ELR (cell line): ENCODE data around the gene MAB21L4.
"Not testable (repeated sequence)": the region's sequence is repeated elsewhere in the genome, so short reads cannot be mapped to it uniquely, and the experiment has no call there.

ENCODE experiments used
- DNase-seq: peaks from one replicate; pipeline ENCODE4 v3.0.0-alpha.2; 2015; ENCODE audit warnings: low read depth

Gene MAB21L4

GRCh38 chr2:240858871-240859270 lies 37.1 kb downstream of the MAB21L4 start:
- no peak for DNase-seq

DNA sequence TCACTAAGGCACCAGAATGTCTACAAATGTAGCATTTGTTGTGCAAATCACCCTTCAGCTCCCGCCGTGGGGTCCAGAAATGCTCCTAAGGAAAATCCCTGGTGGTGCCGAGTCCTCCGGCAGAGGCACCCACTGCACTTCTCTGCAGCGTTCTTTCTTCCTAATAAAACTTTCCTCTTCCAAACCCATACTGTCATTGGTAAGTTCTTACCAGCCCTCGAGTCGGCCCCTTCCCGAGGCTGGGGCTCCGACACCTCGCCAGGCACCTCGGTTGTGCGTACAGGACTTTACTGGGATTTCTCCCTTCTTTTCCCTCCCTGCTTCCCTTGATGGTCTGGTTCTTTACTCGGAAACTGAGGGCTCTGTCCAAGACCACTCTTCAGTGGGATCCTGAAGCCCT lies 37.6 kb downstream of the MAB21L4 start:
- DNase-seq, result no peak

DNA sequence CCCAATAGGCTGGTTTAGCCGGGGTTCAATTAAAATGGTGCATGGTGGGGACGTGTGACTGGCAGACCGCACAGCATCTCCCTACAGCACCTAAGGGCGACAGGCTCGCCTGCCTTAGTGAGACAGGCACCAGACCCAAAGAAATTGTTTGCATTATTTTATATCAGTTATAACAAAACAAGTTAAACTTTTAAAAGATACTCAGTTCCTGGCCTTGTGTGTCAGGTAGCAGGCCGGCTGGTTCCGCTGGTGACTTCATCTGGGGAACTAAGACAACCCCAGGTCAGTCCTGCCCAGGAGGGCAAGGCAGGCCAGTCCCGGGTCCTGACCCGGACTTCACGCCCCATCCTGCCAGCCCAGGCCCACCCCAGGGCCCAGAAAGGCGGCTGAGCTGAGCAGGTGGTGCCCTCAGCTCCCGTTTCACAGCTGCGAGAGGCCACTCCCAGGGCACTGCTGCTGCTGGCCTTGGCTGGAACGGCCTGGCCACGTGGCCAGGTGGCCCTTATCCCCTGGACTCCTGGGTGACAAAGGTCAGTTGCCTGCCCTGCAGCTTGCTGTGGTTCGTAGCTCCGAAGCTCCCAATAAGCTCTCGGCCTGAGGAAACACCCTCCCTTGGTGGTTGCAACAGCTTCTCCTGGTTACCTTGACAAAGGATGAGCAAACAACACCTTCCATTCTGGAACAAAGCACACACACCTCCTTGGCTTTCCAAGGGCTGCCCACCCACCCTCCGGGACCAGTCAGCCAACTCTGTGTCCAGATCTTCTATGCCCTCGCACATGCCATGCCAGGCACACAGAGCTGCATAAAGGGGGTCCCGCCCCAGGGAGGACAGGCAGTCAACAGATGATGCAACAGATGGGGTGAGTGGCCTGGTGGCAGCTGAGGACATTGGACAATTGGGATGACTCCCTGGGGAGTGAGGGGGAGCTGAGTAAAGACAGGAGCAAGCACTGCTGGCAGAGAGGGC lies 38.6 kb downstream of the MAB21L4 start:
- DNase-seq, result no peak

- peak; percentile 30 for DNase-seq
Measured at GRCh38 chr2:240856151-240856980, 39.6 kb downstream of the MAB21L4 start.

DNA sequence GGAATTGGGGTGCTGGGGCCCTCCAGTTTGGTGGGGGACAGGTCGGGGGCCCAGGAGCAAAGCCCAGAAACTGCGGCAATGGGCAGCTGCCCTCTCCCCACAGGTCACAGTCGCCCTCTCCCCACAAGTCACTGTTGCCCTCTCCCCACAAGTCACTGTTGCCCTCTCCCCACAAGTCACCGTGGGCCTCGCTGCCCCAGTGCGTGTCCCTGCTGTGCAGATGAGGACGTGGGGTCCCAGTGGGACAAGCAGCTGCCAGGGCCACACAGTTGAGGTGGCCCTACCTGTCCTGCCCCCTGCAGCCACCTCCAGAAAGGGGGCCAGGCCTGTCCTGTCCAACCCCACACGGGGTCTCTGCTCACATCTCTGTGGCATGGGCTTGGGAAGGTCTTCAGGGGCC lies 40.3 kb downstream of the MAB21L4 start:
- DNase-seq, result no peak

- no peak for DNase-seq
Measured at GRCh38 chr2:240852671-240853314, 43.2 kb downstream of the MAB21L4 start.

GRCh38 chr2:240851078-240851991 lies 44.6 kb downstream of the MAB21L4 start:
- peak; percentile 74 for DNase-seq

DNA sequence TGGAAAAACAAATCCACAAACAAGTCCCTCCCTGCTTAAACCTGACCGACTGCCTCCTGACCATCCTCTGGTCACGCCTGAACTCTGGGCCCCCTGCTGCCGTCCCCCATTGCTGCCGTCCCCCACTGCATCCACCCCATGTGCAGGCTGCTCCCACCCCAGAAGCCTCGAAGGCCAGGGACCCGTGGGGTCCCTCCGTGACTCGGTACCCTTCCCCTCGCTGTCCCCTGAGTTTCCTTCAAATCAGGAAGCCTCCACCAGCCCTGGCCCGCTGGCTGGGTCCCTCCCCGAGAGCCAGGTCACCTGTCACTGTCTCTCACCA lies 45.2 kb downstream of the MAB21L4 start:
- DNase-seq, result no peak

DNA sequence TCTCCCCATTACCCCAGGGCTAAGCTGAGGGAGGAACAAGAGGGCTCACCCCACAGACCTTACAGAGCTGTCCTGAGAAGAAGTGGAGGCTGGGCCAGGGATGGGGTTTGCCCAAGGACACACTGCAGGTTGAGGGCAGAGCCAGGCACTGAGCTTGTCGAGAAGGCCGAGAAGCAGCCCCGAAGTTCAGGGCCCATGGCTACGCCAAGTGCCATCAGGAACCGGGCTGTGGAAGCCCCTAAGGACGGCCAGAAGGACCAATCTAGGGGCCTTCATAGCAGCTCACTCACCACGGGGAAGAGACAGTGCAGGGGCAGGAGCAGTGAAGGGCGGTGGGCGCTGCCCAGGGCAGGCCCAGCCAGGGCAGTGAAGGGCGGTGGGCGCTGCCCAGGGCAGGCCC lies 45.9 kb downstream of the MAB21L4 start:
- no peak for DNase-seq

GRCh38 chr2:240848900-240849680 lies 46.9 kb downstream of the MAB21L4 start:
- DNase-seq, result no peak

DNA sequence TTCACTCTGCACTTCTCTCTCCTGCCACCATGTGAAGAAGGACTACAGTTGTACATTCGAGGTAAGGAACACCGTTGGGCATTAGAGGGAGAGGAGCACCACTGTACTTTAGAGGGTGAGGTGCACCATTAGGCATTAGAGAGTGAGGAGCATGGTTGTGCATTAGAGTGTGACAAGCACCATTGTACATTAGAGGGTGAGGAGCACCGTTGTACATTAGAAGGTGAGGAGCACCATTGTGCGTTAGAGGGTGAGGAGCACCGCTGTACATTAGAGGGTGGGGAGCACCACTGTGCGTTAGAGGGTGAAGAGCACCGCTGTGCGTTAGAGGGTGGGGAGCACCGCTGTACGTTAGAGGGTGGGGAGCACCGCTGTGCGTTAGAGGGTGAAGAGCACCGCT lies 48.1 kb downstream of the MAB21L4 start:
- no peak for DNase-seq

DNA sequence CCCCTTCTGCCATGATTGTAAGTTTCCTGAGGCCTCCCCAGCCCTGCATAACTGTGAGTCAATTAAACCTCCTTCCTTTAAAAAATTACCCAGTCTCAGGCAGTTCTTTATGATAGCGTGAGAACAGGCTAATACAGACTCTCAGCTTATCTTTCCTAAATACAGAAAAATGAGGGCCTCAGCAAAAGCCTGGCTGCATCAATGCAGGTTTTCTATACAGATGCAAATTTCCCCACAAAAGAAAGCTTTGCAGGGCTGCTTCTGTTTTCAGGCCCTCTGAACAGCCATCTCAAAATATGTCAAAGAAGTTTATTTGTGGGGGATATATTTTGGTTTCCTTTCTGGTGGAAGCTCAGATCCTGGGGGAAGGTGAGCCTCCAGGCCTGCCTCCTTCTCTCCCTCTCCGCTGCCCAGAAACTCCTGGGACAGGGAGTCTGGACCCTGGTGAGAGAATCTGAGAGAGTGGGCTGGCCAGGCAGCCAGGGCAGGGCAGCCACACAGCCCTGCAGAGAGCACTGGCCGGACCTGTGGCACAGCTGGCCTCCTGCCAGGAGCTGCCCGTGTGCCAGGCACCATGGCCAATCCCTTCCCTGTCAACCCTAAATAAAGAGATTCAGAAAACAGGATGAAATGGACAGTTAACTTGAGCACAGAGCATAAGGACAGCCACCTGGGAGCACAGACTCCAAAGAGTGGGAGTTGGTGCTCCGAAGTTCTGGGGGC lies 48.9 kb downstream of the MAB21L4 start:
- DNase-seq, result no peak

DNA sequence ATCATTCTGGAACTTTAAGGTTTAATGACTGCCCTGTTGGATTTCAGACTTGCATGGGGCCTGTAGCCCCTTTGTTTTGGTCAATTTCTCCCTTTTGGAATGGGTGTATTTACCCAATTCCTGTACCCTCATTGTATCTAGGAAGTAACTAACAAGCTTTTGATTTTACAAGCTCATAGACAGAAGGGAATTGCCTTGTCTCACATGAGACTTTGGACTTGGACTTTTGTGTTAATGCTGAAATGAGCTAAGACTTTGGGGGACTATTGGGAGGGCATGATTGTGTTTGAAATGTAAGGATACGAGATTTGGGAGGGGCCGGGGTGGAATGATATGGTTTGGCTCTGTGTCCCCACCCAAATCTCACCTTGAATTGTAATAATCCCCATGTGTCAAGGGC lies 49.6 kb downstream of the MAB21L4 start:
- DNase-seq, result not testable (repeated sequence)

- peak; percentile 82 for DNase-seq
Measured at GRCh38 chr2:240840435-240841060, 55.4 kb downstream of the MAB21L4 start.

- peak; percentile 26 for DNase-seq
Measured at GRCh38 chr2:240839152-240840143, 56.5 kb downstream of the MAB21L4 start.

DNA sequence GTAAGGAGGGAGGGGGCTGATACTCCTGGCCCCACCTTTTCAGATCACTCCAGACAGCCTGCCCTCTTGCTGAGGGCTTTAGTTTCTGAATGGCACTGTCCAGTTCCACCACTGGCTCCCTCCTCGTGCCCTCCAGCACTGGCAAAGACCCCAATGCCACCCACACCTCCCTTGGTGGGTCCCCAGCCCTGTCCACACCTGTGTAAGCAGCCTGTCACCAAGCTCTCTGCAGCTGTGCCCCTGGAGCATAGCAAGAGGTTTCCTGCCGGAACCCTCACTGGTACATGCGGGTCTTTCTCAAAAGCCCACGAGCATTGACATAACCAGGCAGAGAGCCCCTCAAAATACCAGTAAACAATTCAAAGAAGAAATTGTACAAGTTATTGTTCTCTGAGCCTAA lies 58.3 kb downstream of the MAB21L4 start:
- DNase-seq, result no peak

DNA sequence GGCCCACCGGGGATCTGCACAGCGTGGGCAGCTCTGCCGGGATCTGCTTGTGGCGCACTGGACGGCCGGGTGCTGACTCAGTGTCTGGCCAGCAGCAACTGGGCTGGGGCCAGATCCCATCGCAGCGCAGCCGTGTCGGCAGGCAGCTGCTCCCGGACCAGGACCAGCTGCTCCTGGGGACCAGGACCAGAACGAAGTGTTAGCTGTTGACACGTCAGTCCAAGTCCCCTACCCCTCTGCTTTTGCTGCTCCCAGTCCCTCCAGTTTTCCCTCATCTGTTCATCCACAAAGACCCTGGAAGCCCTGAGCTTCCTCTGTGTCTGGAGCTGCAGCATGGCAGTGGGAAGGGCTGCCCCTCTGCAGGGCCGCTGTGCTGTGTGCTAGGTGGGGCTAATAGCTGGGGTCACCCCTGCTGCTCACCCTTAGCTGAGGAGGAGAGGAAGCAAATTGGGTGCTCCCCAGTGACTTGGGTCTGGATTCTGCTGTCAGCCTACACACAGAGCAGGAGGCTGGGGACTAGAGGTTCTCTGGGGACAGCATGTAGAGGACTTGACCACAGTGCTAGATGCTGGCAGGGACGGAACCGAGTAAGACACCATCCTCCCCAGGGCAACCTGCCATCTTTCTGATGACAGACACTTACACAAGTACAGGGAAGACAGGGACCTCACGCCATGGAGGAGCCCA lies 59.0 kb downstream of the MAB21L4 start:
- peak; percentile 39 for DNase-seq
